ENCODE measurements around the gene GPR137B. TPM values are rescaled to one million over a fixed set of nuclear protein-coding genes. Genes with fewer than 3 reads are reported as not detected.

GPR137B gene
- polyA plus RNA-seq, 3 donors = 35.8 to 40.5 (median 38.8) TPM

Other genes starting within 250 kb of the GPR137B start
- gene NID1, start 77.4 kb upstream of the GPR137B start, polyA plus RNA-seq (ENCODE audit: insufficient read length in 3 of 3) = 100 to 1,000 TPM; 149 to 193 (median 191) TPM
- 10 to 100 TPM; 10.7 to 18.9 (median 12.6) TPM for gene ERO1B, start 139.4 kb downstream of the GPR137B start, polyA plus RNA-seq (ENCODE audit: insufficient read length in 3 of 3)

Measured in renal cortex interstitium (tissue), 3 donors.